Ovary (tissue), 3 donors: ENCODE measurements around the gene JSRP1.

ENCODE experiments used
- CTCF ChIP-seq, 3 donors: fragments of 450-650 bp in 2 of 3; fragments of 200-600 bp in 1 of 3; IDR thresholded peaks; one replicate each; pipeline versions ENCODE4 v1.5.1 to v1.8.0; 2016 to 2022; ENCODE audit warnings: antibody characterized with exemption in 3 of 3, mild to moderate bottlenecking in 1 of 3
- POLR2A ChIP-seq: fragments of 450-650 bp; IDR thresholded peaks from one replicate; pipeline ENCODE4 v1.6.1; 2017; ENCODE audit warnings: antibody characterized with exemption, mild to moderate bottlenecking, moderate library complexity
- donor health status: DM: no; HTN: no; CAD: no.

GRCh38 chr19:2214251-2214650, 42.0 kb downstream of the JSRP1 start:
- TF ChIP-seq CTCF (IDR thresholded peaks at IDR 0.05): no peak
- no peak for TF ChIP-seq POLR2A
